ENCODE measurements around the gene MCAT. TPM values are rescaled to one million over a fixed set of nuclear protein-coding genes. Genes with fewer than 3 reads are reported as not detected.

MCAT gene
- total RNA-seq, 1 donor from 2014 or later, result 20.3 TPM

Other genes with a start within 250 kb of the MCAT start
- gene PACSIN2, start 128.2 kb downstream of the MCAT start, total RNA-seq, result 30.5 and 31.7 TPM in 2 replicates
- gene TTLL1, start 54.0 kb downstream of the MCAT start, total RNA-seq, result 2.0 TPM in 2 replicates
- gene BIK, start 32.6 kb downstream of the MCAT start, total RNA-seq, result 2.3 and 2.5 TPM in 2 replicates
- 115 and 121 TPM in 2 replicates for gene TSPO, start 8.2 kb upstream of the MCAT start, total RNA-seq
- 105 TPM in 2 replicates for gene TTLL12, start 43.7 kb upstream of the MCAT start, total RNA-seq
- gene SCUBE1, start 200.0 kb upstream of the MCAT start, total RNA-seq, result not detected in 2 replicates

Data from activated T-helper 1 cell treated with anti-CD3 and anti-CD28 coated beads, Interleukin-12 subunit alpha, Interleukin-12 subunit beta, Interleukin-2, Interleukin-4 antibody, amounts not matched to agents 30 ng/mL and 10 ng/mL and 1 ng/mL, durations not matched to agents 14 hours and 24 hours and 36 hours (primary cell).